Sigmoid colon (tissue), 7 donors: Measurements from ENCODE around the gene ZFYVE21. TPM values are rescaled to one million over a fixed set of nuclear protein-coding genes. Genes with fewer than 3 reads are reported as not detected.
"Not testable (repeated sequence)": the region's sequence is repeated elsewhere in the genome, so short reads cannot be mapped to it uniquely, and the experiment has no call there.

Source experiments
- DNase-seq: peaks from one replicate; pipeline ENCODE4 v3.0.0-alpha.2; 2019
- H3K27ac ChIP-seq, 4 donors: fragments of 200-600 bp; sonication (generic); one replicate each; pipeline ENCODE4 v1.5.1; 2016 to 2019; ENCODE audit warnings: mild to moderate bottlenecking in 1 of 4
- H3K27me3 ChIP-seq, 3 donors: fragments of 200-600 bp; sonication (generic); one replicate each; pipeline ENCODE4 v1.5.1; 2019; ENCODE audit warnings: mild to moderate bottlenecking in 1 of 3
- H3K36me3 ChIP-seq, 4 donors: fragments of 200-600 bp; sonication (generic); one replicate each; pipeline ENCODE4 v1.5.1; 2016 to 2019
- H3K4me1 ChIP-seq, 4 donors: fragments of 200-600 bp; sonication (generic); one replicate each; pipeline ENCODE4 v1.5.1; 2017 to 2019
- H3K4me3 ChIP-seq, 4 donors: fragments of 200-600 bp; sonication (generic); one replicate each; pipeline ENCODE4 v1.5.1; 2017 to 2019; ENCODE audit warnings: mild to moderate bottlenecking in 2 of 4, moderate library complexity in 1 of 4
- H3K9me3 ChIP-seq, 4 donors: fragments of 200-600 bp in 3 of 4; sonication (generic) in 3 of 4; one replicate each; pipeline versions ENCODE4 v1.5.1 to v1.6.1; 2013 to 2019
- EP300 ChIP-seq, 4 donors: sonication (generic); formaldehyde crosslinking; IDR thresholded peaks; one replicate each; pipeline ENCODE4 v1.6.1; 2017; ENCODE audit warnings: antibody characterized with exemption in 4 of 4
- POLR2A ChIP-seq, 2 donors: fragments of 450-650 bp; IDR thresholded peaks; one replicate each; pipeline ENCODE4 v1.6.1; 2016; ENCODE audit warnings: antibody characterized with exemption in 2 of 2, mild to moderate bottlenecking in 2 of 2, moderate library complexity in 2 of 2
- POLR2AphosphoS5 ChIP-seq, 4 donors: sonication (generic); formaldehyde crosslinking; IDR thresholded peaks; one replicate each; pipeline ENCODE4 v1.6.1; 2017; ENCODE audit warnings: antibody characterized with exemption in 4 of 4
- WGBS, 2 donors: extraction: QIAGEN DNeasy Blood & Tissue Kit; methylation state at CpG; one replicate each; pipeline ENCODE4 v1.1.7; 2013; 5-methylcytosine and 5-hydroxymethylcytosine counted together
- intact Hi-C: fragments of 100-400 bp; cut with DNase I; formaldehyde crosslinking; loops from one replicate; pipeline ENCODE4 v1.15.1; 2023
- polyA plus RNA-seq, 3 donors: library from polyadenylated mRNA; stranded (reverse); fragments of 200-250 nt; gene quantifications; one replicate each; pipeline ENCODE4 v1.2.3, GENCODE V29; 2013
- total RNA-seq, 4 donors: library from RNA; depleted of rRNA; stranded (reverse); fragments of >200 nt; gene quantifications; one replicate each; pipeline ENCODE4 v1.1.0, GENCODE V29; 2016
- TF ChIP-seq, protein P1 (sequence below), 4 experiments: fragments of 450-650 bp in 3 of 4; fragments of 200-600 bp in 1 of 4; IDR thresholded peaks; one replicate each; pipeline ENCODE4 v1.5.1; 2016 to 2019; ENCODE audit warnings: antibody characterized with exemption in 4 of 4, mild to moderate bottlenecking in 3 of 4, moderate library complexity in 2 of 4
- donor health status: healthy with polysubstance abuse.
- donor health status: Bipolar disorder and iron deficiency.
- donor health status: healthy.

ZFYVE21 gene
- total and polyA plus RNA-seq, 7 donors: 41.7 to 106 (median 86.3) TPM

DNA sequence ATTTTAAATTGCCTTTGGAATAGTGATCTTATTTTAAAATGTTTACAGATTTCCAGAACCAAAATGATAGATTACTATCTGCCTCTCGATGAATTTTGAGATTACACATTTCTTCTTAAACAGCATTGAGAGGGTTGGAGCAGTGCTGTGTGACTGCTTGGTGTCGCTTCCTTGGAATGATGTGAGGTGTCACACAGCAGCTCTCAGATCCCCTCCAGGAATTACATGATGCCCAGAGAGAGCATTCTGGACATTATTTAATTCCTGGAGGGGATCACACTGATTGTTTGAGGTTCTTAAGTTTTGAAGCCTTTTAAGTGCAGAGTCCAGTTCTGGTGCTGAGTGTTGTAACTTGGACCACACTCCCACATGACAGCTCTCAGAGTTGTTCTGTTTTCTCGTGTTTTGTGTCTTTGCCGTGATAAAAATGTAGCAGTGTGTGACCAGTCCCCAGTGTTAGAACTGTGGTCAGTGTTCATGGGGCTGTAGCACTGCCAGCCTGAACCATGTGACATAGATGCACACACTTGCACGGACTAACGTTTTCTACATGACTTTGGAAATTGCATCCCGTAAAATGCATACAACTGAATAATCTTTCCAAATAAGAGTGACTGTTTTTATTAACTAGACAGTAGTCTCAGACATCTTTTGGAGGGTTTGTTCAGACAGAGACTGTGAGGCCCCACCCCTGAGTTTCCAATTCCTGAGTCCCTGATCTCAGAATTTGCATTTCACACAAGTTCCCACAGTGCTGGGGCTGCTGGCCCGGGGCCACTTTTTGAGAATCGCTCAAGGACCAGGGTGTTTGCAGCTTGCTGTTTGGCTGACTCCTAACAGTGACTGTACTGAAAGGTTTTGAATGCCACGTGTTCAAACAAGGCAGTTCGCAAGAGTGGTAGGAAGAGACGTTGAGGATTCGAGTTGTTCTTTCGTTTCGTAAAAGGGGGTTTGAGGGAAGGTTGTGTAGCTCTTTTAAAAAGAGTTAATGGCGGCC is 26.4 kb upstream of the ZFYVE21 start:
- H3K9me3 ChIP-seq: no peaks in the 10 kb centered on the region
- 84% methylated on average over 16 of the region's 16 CpGs for WGBS, 2 donors
- peaks cover 21 to 82% (median 45%) of the 10 kb centered on the region in 4 donors for H3K36me3 ChIP-seq
- peak overlapping the region in 3 of 4 donors; percentile 11 to 15 (median 14) for H3K27ac ChIP-seq
- H3K27me3 ChIP-seq: no peaks in the 10 kb centered on the region
- DNase-seq: no peak
- peaks cover 0 to 20% (median 3%) of the 10 kb centered on the region in 4 donors for H3K4me1 ChIP-seq
- intact Hi-C loops: no loop called here
- TF ChIP-seq, protein P1, sequence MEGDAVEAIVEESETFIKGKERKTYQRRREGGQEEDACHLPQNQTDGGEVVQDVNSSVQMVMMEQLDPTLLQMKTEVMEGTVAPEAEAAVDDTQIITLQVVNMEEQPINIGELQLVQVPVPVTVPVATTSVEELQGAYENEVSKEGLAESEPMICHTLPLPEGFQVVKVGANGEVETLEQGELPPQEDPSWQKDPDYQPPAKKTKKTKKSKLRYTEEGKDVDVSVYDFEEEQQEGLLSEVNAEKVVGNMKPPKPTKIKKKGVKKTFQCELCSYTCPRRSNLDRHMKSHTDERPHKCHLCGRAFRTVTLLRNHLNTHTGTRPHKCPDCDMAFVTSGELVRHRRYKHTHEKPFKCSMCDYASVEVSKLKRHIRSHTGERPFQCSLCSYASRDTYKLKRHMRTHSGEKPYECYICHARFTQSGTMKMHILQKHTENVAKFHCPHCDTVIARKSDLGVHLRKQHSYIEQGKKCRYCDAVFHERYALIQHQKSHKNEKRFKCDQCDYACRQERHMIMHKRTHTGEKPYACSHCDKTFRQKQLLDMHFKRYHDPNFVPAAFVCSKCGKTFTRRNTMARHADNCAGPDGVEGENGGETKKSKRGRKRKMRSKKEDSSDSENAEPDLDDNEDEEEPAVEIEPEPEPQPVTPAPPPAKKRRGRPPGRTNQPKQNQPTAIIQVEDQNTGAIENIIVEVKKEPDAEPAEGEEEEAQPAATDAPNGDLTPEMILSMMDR (IDR thresholded peaks at IDR 0.05): no peak
- TF ChIP-seq POLR2AphosphoS5 (IDR thresholded peaks at IDR 0.05) (no peak), EP300 (IDR thresholded peaks at IDR 0.05) (no peak), POLR2A (IDR thresholded peaks at IDR 0.05) (no peak)
- H3K4me3 ChIP-seq: no peak overlapping the region

DNA sequence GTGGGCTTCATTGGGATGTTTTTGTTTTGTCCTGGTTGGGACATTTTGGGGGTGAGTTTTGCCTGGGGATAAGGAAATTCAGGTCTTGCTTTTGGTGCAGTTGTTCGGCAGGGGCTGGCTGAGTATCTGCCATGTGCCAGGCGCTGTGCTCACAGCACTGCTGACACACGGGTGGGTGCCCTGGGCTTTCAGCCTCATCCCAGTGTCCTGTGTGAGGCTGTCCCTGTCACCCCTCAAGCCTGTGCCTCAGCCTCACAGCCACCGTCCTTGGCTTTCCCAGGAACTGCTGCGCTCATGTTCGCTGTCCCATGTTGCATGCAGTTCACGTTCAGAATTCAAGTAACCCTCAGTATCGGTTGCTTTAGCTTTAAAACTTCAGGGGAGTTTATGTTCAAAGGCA is 25.3 kb upstream of the ZFYVE21 start:
- DNase-seq: no peak
- H3K4me1 ChIP-seq: peaks cover 0 to 27% (median 6%) of the 10 kb centered on the region in 4 donors
- TF ChIP-seq, protein P1 (IDR thresholded peaks at IDR 0.05): no peak
- TF ChIP-seq POLR2A (IDR thresholded peaks at IDR 0.05) (no peak), POLR2AphosphoS5 (IDR thresholded peaks at IDR 0.05) (no peak), EP300 (IDR thresholded peaks at IDR 0.05) (no peak)
- intact Hi-C loops: no loop called here
- WGBS, 2 donors: 94 to 97% methylated on average over 8 of the region's 8 CpGs
- no peak overlapping the region for H3K4me3 ChIP-seq
- no peaks in the 10 kb centered on the region for H3K27me3 ChIP-seq
- peaks cover 19 to 78% (median 44%) of the 10 kb centered on the region in 4 donors for H3K36me3 ChIP-seq
- H3K27ac ChIP-seq: no peak overlapping the region
- H3K9me3 ChIP-seq: no peaks in the 10 kb centered on the region

DNA sequence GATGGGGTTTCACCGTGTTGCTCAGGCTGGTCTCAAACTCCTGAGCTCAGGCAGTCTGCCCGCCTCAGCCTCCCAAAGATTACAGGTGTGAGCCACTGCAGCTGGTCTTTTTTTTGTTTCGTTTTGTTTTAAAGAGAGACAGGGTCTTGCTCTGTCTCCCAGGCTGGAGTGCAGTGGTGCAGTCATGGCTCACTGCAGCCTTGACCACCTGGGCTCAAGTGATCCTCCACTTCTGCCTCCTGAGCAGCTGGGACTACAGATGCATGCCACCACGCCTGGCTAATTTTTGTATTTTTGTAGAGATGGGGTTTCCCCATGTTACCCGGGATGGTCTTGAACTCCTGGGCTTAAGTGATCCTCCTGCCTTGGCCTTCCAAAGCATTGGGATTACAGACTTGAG is 24.0 kb upstream of the ZFYVE21 start:
- H3K27me3 ChIP-seq, intact Hi-C loops, H3K4me3 ChIP-seq, H3K27ac ChIP-seq, H3K9me3 ChIP-seq, DNase-seq: not testable (repeated sequence)
- peaks cover 12 to 65% (median 35%) of the 10 kb centered on the region in 4 donors for H3K36me3 ChIP-seq
- H3K4me1 ChIP-seq: peaks cover 0 to 40% (median 19%) of the 10 kb centered on the region in 4 donors
- WGBS, 2 donors: 76 to 87% methylated on average over 5 of the region's 5 CpGs

DNA sequence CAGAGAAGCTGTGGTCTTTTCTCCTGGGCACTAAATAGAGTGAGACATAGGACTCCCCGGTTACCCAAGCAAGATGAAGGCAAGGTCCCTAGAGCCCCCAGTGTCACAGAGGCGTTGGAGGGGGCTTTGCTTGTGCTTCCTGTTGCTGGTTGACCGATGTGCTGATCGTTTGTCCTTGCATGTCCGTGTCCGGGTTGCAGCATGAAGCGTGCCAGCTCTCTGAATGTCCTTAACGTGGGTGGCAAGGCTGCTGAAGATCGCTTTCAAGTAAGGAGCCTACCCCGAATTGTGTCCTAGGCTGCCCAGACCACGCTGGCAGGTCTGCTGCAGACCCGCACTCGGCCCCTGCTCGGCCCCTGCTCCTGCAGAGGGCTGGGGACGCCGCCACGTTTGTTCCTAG is 23.5 kb upstream of the ZFYVE21 start:
- Histone ChIP-seq H3K9me3 (no peaks in the 10 kb centered on the region), H3K27ac (no peak overlapping the region), H3K4me3 (no peak overlapping the region), H3K27me3 (no peaks in the 10 kb centered on the region), H3K4me1 (peaks cover 0 to 45% (median 25%) of the 10 kb centered on the region in 4 donors), H3K36me3 (peaks cover 12 to 60% (median 31%) of the 10 kb centered on the region in 4 donors)
- TF ChIP-seq POLR2AphosphoS5 (IDR thresholded peaks at IDR 0.05): no peak
- no peak for TF ChIP-seq EP300 (IDR thresholded peaks at IDR 0.05)
- TF ChIP-seq, protein P1 (IDR thresholded peaks at IDR 0.05): no peak
- no peak for TF ChIP-seq POLR2A (IDR thresholded peaks at IDR 0.05)
- DNase-seq: no peak
- intact Hi-C loops: no loop called here
- WGBS, 2 donors: 86 to 95% methylated on average over 17 of the region's 17 CpGs

DNA sequence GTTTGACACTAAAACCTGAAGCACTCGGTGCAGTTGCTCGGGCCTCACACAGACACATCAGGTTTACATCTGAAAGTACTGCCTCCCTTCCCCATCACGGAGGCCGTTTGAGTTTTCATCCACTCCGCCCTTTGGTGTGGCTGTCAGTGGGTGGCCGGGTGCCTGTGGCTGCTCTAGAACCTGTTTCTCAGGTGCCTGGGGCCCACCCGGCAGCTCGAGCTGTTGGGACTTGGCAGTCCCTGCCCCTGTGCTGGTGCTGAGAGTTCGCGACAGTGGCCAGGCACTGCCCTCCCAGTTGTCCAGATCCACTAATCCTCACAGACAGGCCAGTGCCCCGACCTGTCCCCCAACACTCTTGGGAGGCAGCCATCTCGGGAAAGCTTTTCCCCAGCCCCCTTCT is 22.7 kb upstream of the ZFYVE21 start:
- Histone ChIP-seq H3K27ac (no peak overlapping the region), H3K4me3 (no peak overlapping the region), H3K4me1 (peaks cover 0 to 52% (median 32%) of the 10 kb centered on the region in 4 donors), H3K27me3 (no peaks in the 10 kb centered on the region), H3K36me3 (peaks cover 12 to 57% (median 31%) of the 10 kb centered on the region in 4 donors), H3K9me3 (no peaks in the 10 kb centered on the region)
- TF ChIP-seq, protein P1 (IDR thresholded peaks at IDR 0.05): no peak
- no peak for TF ChIP-seq POLR2A (IDR thresholded peaks at IDR 0.05)
- no peak for TF ChIP-seq POLR2AphosphoS5 (IDR thresholded peaks at IDR 0.05)
- TF ChIP-seq EP300 (IDR thresholded peaks at IDR 0.05): no peak
- intact Hi-C loops: no loop called here
- DNase-seq: no peak
- WGBS, 2 donors: 62 to 83% methylated on average over 12 of the region's 12 CpGs
